ENCODE measurements around the gene CHCHD2.
"Not testable (repeated sequence)": the region's sequence is repeated elsewhere in the genome, so short reads cannot be mapped to it uniquely, and the experiment has no call there.

Gene CHCHD2

GRCh38 chr7:56077681-56078080 lies 28.6 kb downstream of the CHCHD2 start:
- H3K27me3 ChIP-seq (ENCODE audit: insufficient read depth, poor library complexity, severe bottlenecking) = no peaks in the 10 kb centered on the region
- no peak overlapping the region for H3K27ac ChIP-seq (replicated peaks)
- DNase-seq (ENCODE audit: low read depth in 1 of 2, low spot score in 1 of 2) = no peak
- TF ChIP-seq POLR2AphosphoS5 (IDR thresholded peaks at IDR 0.05; ENCODE audit: low read depth) (no peak), CTCF (IDR thresholded peaks at IDR 0.05; ENCODE audit: insufficient read depth, low read length) (no peak), GABPA (IDR thresholded peaks at IDR 0.05; ENCODE audit: low read depth) (no peak), REST (IDR thresholded peaks at IDR 0.05; ENCODE audit: insufficient replicate concordance, low read depth) (no peak), SPI1 (IDR thresholded peaks at IDR 0.05; ENCODE audit: borderline replicate concordance, low read depth) (no peak)
- H3K4me3 ChIP-seq (replicated peaks; ENCODE audit: insufficient read depth, low read length) = no peak overlapping the region

GRCh38 chr7:56074371-56074791 lies 31.9 kb downstream of the CHCHD2 start:
- no peak overlapping the region for H3K27ac ChIP-seq (replicated peaks)
- H3K27me3 ChIP-seq (ENCODE audit: insufficient read depth, poor library complexity, severe bottlenecking) = no peaks in the 10 kb centered on the region
- no peak overlapping the region for H3K4me3 ChIP-seq (replicated peaks; ENCODE audit: insufficient read depth, low read length)
- TF ChIP-seq GABPA (IDR thresholded peaks at IDR 0.05; ENCODE audit: low read depth) (no peak), CTCF (IDR thresholded peaks at IDR 0.05; ENCODE audit: insufficient read depth, low read length) (peak; percentile 83), REST (IDR thresholded peaks at IDR 0.05; ENCODE audit: insufficient replicate concordance, low read depth) (no peak), POLR2AphosphoS5 (IDR thresholded peaks at IDR 0.05; ENCODE audit: low read depth) (no peak), SPI1 (IDR thresholded peaks at IDR 0.05; ENCODE audit: borderline replicate concordance, low read depth) (no peak)
- DNase-seq (ENCODE audit: low read depth in 1 of 2, low spot score in 1 of 2) = peak in 1 of 2 experiments; percentile 75

- not testable (repeated sequence) for H3K4me3 ChIP-seq (replicated peaks; ENCODE audit: insufficient read depth, low read length); H3K27me3 ChIP-seq (ENCODE audit: insufficient read depth, poor library complexity, severe bottlenecking); H3K27ac ChIP-seq (replicated peaks); DNase-seq (ENCODE audit: low read depth in 1 of 2, low spot score in 1 of 2)
Measured at GRCh38 chr7:56066376-56066775, 39.9 kb downstream of the CHCHD2 start.

GRCh38 chr7:56063882-56064625 lies 42.2 kb downstream of the CHCHD2 start, which contains the start of gene SUMF2:
SUMF2 (plus strand) TSS chr7:56064286; CDS start chr7:56064312, 26 bp downstream.
- TF ChIP-seq POLR2AphosphoS5 (IDR thresholded peaks at IDR 0.05; ENCODE audit: low read depth) (peak; percentile 98), REST (IDR thresholded peaks at IDR 0.05; ENCODE audit: insufficient replicate concordance, low read depth) (no peak), CTCF (IDR thresholded peaks at IDR 0.05; ENCODE audit: insufficient read depth, low read length) (no peak)
- Histone ChIP-seq H3K4me3 (replicated peaks; ENCODE audit: insufficient read depth, low read length) (peak within 1 kb of the TSS; percentile 75), H3K27me3 (ENCODE audit: insufficient read depth, poor library complexity, severe bottlenecking) (no peaks in the 10 kb centered on the region), H3K27ac (replicated peaks) (peak within 1 kb of the TSS; percentile 91)
- DNase-seq (ENCODE audit: low read depth in 1 of 2, low spot score in 1 of 2) = peak; percentile 82 to 88
